CD4-positive, alpha-beta T cell treated with Interleukin-6 for 4 hours (primary cell): ENCODE results near the gene TMC8.
A peak's percentile ranks its signal among the peaks of the same experiment; 100 is the strongest.

Experiments
- DNase-seq: peaks from one replicate; pipeline ENCODE4 v3.0.0-alpha.2; 2020; ENCODE audit warnings: mixed read lengths

TMC8 gene

GRCh38 chr17:78185981-78186691, 55.6 kb downstream of the TMC8 start:
- no peak for DNase-seq

DNA sequence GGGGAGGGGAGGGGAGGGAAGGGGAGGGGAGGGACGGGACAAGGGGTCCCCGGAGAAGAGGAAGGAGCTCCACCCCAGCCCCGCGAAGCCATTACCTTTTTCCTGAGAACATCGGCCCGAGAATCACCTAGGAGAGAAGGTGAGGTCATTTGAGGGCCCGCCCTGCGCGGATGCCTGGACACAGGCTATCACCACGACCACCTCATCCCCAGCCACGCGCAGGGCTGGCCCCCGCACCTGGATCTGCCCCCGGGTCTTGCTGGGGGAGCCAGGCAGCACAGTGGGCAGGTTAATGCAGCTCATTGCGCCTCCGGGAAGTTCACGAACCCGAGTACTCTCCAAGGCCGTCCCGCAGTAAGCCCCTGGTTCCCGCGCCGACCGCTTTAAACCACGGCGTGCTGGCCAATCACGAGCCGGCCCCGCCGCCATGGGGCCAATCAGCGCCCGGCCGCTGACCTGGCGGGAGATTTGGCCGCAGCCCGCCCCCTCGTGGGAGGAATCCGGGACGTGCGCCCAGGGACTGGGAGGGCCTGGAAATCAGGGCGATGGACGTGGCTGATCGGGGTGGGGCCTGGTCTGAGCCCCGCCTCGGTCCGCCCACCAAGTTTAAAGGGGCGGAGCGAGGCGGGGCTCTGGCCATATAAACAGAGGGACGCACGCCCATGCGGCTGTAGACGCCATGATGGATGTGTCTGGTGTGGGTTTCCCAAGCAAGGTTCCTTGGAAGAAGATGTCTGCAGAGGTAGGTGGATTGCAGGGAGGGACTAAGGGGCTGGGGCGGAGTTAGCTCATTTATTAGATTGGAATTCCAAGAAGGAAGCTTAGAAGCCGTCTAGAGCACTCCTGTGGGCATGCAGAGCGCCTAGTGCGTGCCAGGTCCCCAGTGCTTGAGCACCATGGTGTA, 56.4 kb downstream of the TMC8 start, which contains the start of the genes AFMID and TK1:
Gene AFMID, plus strand, starts transcription at position 671 of the 904 bp plus-strand sequence. Its CDS starts 9 bp downstream, at position 680.
Gene TK1, minus strand, starts transcription at position 361 of the 904 bp plus-strand sequence. Its CDS starts 58 bp downstream, at position 303.
- DNase-seq: peak; percentile 86
